Occipital lobe (tissue), 2 donors: ENCODE data around the gene GABARAPL2. TPM values are rescaled to one million over a fixed set of nuclear protein-coding genes. Genes with fewer than 3 reads are reported as not detected.

Experiments
- DNase-seq: peaks from one replicate; lab custom pipeline; 2025; lab: John Stamatoyannopoulos, UW
- total RNA-seq: library from RNA; depleted of rRNA; stranded (reverse); fragments of >200 nt; gene quantifications from one replicate; pipeline ENCODE4 v1.2.3, GENCODE V29; 2014

GABARAPL2 gene
- total RNA-seq, 1 donor from 2014 or later: 80.3 TPM

DNA sequence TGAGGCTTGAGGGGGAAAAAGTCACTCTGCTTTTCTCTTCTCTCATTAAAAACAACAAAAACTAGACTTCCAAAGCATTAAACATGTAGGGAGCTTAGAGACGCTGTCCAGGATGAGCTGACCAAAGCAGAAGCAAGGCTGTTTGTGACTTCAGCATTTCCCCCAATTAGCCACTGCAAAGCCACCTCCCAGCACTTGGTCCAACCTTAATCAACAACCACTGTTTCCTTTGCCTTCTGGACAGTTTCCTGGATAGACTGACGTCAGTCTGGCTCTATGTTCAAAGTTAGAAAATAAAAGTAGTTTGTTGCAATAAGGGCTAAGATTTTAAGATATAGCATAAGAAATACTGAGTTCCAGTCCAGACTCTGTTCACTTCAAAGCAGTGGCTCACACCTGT lies 13.2 kb upstream of the GABARAPL2 start:
- no peak for DNase-seq

DNA sequence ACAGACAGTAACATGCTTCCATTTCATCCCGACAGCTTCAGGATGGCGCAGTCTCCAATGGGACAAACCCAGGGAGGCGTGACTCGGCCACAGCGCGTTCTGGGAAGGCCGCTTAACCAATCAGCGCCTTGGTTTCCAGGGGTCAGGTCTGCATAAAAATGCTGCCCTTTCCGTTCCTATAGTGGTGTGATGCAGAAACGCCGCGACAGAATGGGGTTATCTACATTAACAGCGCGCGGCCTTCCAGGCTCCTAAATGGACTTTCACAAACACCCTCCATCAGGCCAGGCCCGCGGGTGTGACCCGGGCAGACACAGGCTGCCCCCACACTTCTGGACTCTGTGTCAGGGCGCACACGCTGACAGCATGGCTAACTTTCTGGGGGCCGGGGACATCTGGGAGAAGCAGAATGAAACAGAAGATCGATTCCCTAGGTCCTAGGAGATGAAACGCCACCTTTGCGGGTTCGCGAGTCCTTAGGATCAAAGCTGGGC lies 10.9 kb upstream of the GABARAPL2 start:
- peak; percentile 88 for DNase-seq

GRCh38 chr16:75555707-75556430 lies 10.3 kb upstream of the GABARAPL2 start, which contains the start of gene TMEM231:
Gene TMEM231, minus strand, starts transcription at chr16:75556252. Its CDS starts 43 bp downstream, at chr16:75556209.
- peak; percentile 97 for DNase-seq

DNA sequence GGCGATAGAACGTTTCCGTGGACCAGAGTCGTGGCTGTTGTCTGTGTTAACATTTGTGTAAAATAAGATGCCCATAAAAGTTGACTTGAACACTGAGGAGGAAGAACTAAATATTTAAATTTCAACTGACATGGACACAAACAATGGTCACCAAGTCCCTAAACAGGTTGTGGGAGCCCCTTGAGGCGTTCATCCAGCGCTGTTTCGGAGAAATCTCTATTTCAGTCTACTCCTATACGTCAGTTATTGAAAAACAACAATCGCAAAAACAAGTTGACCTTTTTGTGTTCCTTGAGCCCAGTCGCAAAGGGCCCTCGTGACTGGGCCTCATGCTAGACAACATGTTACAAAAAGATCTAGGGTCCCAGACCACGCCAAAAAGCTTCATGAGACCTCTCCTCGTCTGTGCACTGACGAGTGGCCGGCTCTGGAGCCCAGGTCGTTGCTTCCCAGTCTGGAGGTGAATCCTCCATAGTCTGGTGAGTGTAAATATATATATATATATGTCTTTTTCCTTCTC lies 9.7 kb upstream of the GABARAPL2 start:
- DNase-seq: no peak

GRCh38 chr16:75558846-75559401 lies 7.3 kb upstream of the GABARAPL2 start:
- no peak for DNase-seq

DNA sequence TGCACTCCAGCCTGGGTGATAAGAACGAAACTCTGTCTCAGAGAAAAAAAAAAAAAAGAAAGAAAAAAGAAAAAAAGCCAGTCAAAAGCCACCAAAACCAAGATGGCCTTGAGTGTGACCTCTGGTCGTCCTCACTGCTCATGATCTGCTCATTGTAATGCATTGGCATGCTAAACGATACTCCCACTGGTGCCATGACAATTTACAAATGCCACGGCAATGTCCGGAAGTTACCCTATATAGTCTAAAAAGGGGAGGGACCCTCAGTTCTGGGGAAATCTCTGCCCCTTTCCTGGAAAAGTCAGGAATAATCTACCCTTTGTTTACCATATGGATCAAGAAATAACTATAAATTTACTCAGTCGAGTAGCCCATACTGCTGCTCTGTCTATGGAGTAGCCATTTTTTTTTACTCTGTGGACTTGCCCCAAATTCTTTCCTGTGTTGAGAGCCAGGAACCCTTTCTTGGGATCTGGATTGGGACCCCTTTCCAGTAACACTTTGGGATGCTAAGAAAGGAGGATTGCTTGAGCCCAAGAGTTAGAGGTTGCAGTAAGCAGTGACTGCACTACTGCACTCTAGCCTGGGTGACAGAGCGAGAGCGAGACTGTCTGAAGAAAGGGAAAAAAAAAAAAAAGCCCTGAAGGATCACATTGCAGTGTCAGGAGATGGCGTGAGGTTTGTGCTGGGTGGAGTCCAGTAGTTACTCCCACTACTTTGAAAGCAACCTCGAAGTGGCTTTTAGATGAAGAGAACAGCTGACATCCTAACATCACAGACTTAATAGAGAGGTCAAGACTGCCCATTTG lies 6.4 kb upstream of the GABARAPL2 start:
- DNase-seq: no peak

GRCh38 chr16:75565640-75566039 lies 539 bp upstream of the GABARAPL2 start:
- no peak for DNase-seq

DNA sequence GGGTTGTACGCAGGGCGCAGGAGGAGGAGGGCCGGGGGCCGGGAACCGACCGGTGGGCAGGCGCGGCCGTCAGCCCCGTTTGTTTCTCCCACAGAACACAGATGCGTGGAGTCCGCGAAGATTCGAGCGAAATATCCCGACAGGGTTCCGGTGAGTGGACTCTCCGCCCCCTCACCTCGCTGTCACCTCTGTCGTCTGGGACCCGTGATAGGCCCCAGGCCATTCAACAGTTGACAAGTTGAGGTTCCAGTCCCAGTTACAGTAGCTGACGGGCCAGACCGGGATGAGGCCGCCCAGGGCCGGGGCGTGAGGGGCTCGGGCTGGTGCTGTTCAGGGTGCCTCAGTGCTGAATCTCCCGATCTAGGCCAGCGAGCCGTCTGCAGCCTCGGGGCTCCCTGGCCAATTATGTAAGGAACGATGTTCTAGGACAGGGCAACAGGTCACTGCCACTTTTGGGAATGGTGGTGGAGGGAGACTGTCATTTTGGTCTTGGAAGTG lies 628 bp downstream of the GABARAPL2 start:
- DNase-seq: no peak

DNA sequence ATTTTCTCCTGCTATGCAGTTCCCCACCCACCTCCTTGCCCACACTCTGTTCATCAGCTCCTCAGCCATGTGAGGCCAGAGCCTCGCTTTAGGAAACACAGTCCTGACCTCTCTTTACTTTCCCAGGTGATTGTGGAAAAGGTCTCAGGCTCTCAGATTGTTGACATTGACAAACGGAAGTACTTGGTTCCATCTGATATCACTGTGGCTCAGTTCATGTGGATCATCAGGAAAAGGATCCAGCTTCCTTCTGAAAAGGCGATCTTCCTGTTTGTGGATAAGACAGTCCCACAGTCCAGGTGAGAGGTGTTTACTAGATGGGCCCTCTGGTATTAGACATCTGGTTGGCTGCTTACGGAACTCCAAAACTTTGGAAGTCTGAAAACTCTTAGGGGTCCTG lies 1.7 kb downstream of the GABARAPL2 start:
- no peak for DNase-seq

DNA sequence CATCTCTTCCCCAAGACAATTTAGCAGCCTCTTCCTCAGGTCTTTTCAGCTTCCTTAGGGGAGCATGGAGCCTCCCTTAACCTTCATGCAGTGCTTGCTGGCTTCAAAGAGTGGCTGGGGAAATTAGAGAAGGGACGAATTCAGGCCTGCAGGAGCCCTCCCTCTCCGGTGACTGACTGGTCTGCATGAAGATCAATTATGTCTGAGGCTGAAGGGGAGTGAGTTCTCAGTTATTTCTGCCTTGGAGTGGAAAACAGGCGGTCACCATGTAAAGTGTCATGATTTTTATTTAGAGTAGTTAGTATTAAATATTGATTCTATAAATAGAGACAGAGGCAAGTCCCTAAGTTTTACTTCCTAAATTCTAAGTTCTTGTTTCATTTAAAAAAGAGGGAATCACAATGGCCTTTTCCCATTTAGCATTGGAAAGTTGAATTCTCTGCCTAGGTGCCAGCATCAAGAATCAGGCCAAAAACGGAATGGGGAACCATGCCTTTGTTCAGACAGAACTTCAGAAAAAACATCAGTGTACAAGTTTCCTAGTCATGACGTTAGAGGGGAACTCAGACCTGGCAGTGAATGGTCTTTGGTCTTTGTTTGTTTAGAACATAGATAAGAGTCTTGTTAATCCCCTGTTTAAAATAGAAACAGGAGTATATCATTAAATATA lies 4.4 kb downstream of the GABARAPL2 start:
- DNase-seq: no peak

DNA sequence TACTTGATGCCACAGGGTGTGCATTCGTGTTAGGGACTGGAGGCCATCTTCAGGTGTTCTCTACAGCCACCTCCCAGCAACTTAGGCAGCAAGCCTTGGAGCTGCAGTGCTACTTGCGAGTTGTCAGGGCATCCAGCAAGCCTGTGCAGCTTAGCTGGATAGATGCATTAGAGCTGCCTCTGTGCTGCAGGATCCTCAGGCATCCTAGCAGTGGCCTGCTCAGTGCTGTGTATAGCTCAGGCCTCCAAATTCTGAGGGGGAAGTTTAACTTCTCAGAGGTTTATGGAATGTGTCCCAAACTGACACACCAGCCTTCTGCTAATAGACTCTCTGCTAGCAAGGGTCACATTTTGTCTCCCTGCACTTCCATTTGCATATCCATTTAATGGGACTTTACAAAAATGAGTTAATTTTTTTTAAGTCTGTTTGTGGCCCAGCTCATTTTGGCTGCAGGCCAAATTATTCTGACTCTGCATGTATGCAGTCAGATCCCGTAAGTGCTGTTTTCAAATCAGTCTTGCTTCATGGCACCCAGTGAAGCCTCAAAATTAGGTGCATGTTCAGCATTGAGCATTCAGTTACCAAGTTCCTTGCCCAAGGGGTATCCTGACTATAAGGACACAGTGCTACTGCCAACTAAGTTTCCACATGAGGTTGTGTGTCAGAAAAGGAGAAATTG lies 6.8 kb downstream of the GABARAPL2 start:
- DNase-seq: no peak

DNA sequence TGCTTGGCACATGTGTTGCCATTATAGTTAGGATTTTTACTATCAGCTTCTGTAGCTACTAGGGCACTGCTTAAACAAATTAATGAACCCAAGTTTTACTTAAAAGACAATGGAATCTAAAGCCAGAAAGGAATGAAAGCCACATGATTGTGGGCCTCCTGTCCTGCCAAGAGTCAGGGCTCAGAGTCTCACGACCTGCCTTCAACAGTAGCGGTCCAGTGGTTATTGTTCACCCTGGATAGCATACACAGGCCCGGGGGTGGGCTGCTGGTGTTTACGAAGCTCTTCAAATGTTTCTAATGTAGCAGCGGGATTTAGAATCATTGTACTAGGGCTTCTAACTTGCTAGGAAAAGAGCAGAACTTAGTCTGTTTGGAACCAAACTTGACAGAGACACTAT lies 7.8 kb downstream of the GABARAPL2 start:
- no peak for DNase-seq

DNA sequence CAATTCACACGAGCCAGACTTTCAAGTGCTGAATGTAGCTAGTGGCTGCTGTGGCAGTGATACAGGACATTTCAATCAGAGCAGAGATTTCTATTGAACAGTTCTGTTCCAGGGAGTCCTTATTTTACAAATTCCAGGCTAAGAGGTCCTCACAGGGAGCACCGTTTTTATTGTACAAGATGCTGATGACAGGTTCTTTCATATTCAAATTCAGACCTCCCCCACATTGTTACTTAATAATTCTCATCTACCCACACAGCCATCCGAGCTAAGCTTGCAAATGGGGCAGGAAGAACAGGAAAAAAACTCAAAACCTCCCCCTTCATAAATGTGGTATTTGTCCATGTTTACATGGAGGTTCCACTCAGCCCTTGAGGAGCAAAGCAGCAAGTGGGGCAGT lies 9.8 kb downstream of the GABARAPL2 start:
- no peak for DNase-seq

DNA sequence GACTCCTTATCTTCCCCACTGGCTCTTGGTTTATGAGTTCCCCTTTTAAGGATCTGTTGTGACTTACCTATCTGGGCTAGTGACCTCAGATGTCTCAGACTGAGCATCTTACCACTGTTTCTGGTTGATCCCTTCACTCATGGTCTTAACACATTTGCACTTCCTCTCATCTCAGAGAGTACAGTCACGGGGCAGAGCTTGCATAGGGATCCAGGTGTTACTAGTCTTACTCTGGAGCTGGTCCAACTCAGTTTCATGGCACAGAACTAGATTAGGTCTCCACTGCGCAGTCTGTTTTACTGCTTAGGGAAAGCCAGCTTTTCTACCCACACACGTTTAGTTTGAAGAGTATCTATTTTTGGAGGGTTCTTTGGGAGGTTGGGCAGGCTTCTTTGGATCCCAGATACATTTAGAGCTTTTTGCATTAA lies 10.2 kb downstream of the GABARAPL2 start:
- DNase-seq: no peak

- no peak for DNase-seq
Measured at GRCh38 chr16:75578212-75578611, 12.0 kb downstream of the GABARAPL2 start.

DNA sequence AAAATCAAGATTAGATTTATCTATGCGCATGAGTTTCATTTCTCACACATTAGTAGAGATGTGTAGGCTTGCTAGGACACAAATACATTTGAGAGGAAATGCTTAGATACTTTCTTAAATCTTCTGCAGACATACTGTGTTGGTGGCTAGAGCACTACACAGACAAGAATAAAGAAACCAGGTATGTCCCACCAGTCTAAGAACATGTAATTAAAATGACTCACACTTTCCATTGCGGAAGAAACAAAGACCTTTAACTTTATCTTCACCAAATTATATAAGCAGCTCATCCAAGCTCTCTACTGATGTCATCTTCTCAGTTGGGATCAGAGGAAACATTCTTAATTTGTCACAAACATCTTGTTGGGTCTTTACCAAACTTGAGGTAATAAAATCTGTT lies 12.5 kb downstream of the GABARAPL2 start:
- DNase-seq: no peak

- DNase-seq: no peak
Measured at GRCh38 chr16:75579281-75579834, 13.2 kb downstream of the GABARAPL2 start.

GRCh38 chr16:75584108-75584507 lies 17.9 kb downstream of the GABARAPL2 start:
- DNase-seq: no peak

DNA sequence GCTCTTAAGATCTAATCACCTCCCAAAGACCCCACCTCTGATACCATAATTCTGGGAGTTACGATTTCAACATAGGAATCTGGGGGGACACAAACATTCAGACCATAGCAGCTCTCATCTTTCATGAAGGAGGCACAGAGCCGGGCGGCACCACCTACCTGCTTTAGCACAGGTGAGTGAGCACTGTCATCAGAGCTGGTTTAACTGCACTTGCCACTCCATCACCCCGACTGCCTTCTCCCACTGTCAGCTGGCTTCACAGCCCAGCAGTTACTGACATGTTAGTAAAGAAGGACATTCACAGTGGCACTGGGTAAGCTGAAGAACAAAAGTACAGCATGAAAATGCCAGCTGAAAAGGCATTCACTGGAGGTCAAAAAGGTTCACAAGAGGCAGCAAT lies 22.5 kb downstream of the GABARAPL2 start:
- no peak for DNase-seq

GRCh38 chr16:75589306-75589705 lies 23.1 kb downstream of the GABARAPL2 start:
- DNase-seq: no peak
